K562 (cell line): ENCODE data around the gene SLMAP. TPM values are rescaled to one million over a fixed set of nuclear protein-coding genes. Genes with fewer than 3 reads are reported as not detected.

Experiments used
- ARID3A ChIP-seq: IDR thresholded peaks from 2 replicates; pipeline ENCODE4 v1.6.1; 2012; ENCODE audit warnings: low read depth, low read length, improper control_type of control experiment, borderline replicate concordance
- BRF2 ChIP-seq: IDR thresholded peaks from 3 replicates; pipeline ENCODE4 v1.6.1; 2011; ENCODE audit warnings: borderline replicate concordance, mild to moderate bottlenecking; ENCODE audit not compliant: insufficient read length, insufficient read depth
- CREB3 ChIP-seq: fragments of 450-650 bp; conservative IDR thresholded peaks from 2 replicates; pipeline ENCODE4 v1.6.1; 2016; ENCODE audit warnings: missing genetic modification characterization, low read depth, mild to moderate bottlenecking, missing compliant biosample characterization, moderate library complexity
- EHMT2 ChIP-seq: fragments of 450-650 bp; IDR thresholded peaks from 2 replicates; pipeline ENCODE4 v1.6.1; 2018; ENCODE audit warnings: antibody characterized with exemption
- HDAC6 ChIP-seq: IDR thresholded peaks from 2 replicates; pipeline ENCODE4 v1.6.1; 2012; ENCODE audit warnings: low read depth, mild to moderate bottlenecking, control low read depth, inconsistent platforms, low read length, moderate library complexity
- HNRNPUL1 ChIP-seq: fragments of 200-400 bp; formaldehyde crosslinking; IDR thresholded peaks from 2 replicates; pipeline ENCODE4 v1.6.1; 2017; ENCODE audit warnings: low read length
- L3MBTL2 ChIP-seq: fragments of 450-650 bp; IDR thresholded peaks from 2 replicates; pipeline ENCODE4 v1.6.1; 2016; ENCODE audit warnings: mild to moderate bottlenecking, moderate library complexity
- MCM2 ChIP-seq: fragments of 450-650 bp; IDR thresholded peaks from 2 replicates; pipeline ENCODE4 v1.6.1; 2017; ENCODE audit warnings: low read depth, mild to moderate bottlenecking
- NKRF ChIP-seq: fragments of 450-650 bp; IDR thresholded peaks from 2 replicates; pipeline ENCODE4 v1.6.1; 2016; ENCODE audit warnings: borderline replicate concordance
- PRPF4 ChIP-seq: fragments of 200-400 bp; formaldehyde crosslinking; IDR thresholded peaks from one replicate; pipeline ENCODE4 v1.6.1; 2017; ENCODE audit warnings: low read length, low read depth, mild to moderate bottlenecking; ENCODE audit not compliant: insufficient read depth, poor library complexity, severe bottlenecking
- RUNX1 ChIP-seq: sonication (generic); IDR thresholded peaks from 2 replicates; pipeline ENCODE4 v1.6.1; 2016; ENCODE audit warnings: antibody characterized with exemption, low read depth
- SAFB ChIP-seq: fragments of 200-400 bp; formaldehyde crosslinking; IDR thresholded peaks from 2 replicates; pipeline ENCODE4 v1.6.1; 2017; ENCODE audit warnings: low read depth, low read length, borderline replicate concordance
- SMAD3 ChIP-seq: fragments of 450-650 bp; formaldehyde crosslinking; conservative IDR thresholded peaks from 2 replicates; pipeline ENCODE4 v1.4.0; 2020; ENCODE audit warnings: mild to moderate bottlenecking
- SRSF7 ChIP-seq: fragments of 200-400 bp; formaldehyde crosslinking; optimal IDR thresholded peaks from 2 replicates; pipeline ENCODE3; 2017; ENCODE audit warnings: mild to moderate bottlenecking, low read depth, low read length
- TFAM ChIP-seq: fragments of 250-450 bp; sonication (Bioruptor Pico); conservative IDR thresholded peaks from 2 replicates; pipeline ENCODE4 v1.5.0; 2021; ENCODE audit warnings: mild to moderate bottlenecking, moderate library complexity
- ZFP91 ChIP-seq: sonication (generic); formaldehyde crosslinking; IDR thresholded peaks from 2 replicates; pipeline ENCODE4 v1.8.0; 2022; ENCODE audit warnings: mild to moderate bottlenecking, missing genetic modification reagents
- ZNF121 ChIP-seq: sonication (generic); formaldehyde crosslinking; conservative IDR thresholded peaks from 2 replicates; pipeline ENCODE4 v1.8.0; 2022; ENCODE audit warnings: missing genetic modification reagents
- ZNF431 ChIP-seq: sonication (generic); formaldehyde crosslinking; IDR thresholded peaks from 2 replicates; pipeline ENCODE4 v1.8.0; 2022; ENCODE audit warnings: mild to moderate bottlenecking, missing genetic modification reagents
- ZNF699 ChIP-seq: fragments of 250-450 bp; sonication (Bioruptor Pico); IDR thresholded peaks from 2 replicates; pipeline ENCODE4 v1.8.0; 2021; ENCODE audit warnings: mild to moderate bottlenecking, moderate library complexity; ENCODE audit not compliant: insufficient replicate concordance
- ZNF79 ChIP-seq: fragments of 250-450 bp; sonication (Bioruptor Pico); IDR thresholded peaks from 2 replicates; pipeline ENCODE4 v1.4.0; 2020; ENCODE audit warnings: low read depth, mild to moderate bottlenecking, moderate library complexity
- polyA plus RNA-seq, 8 experiments: library from polyadenylated mRNA; depleted of rRNA in 4 of 8; stranded (reverse) in 5 of 8; unstranded in 3 of 8; fragments of >200 nt; fragmentation: Nextera tagmentation in 2 of 8; fragmentation: Illumina TruSeq in 1 of 8; extraction: Ambion mirVana in 2 of 8; extraction: Trizol in 1 of 8; gene quantifications; 2 replicates each; pipeline versions ENCODE4 v1.2.1 to v1.2.3, GENCODE V29; 2011 to 2014; ENCODE audit warnings: inconsistent platforms in 1 of 8, missing spikeins in 1 of 8
- total RNA-seq, 7 experiments: library from RNA; depleted of rRNA in 6 of 7; stranded (reverse); fragments of >200 nt in 6 of 7; fragmentation: Illumina TruSeq in 2 of 7; extraction: Trizol in 2 of 7; gene quantifications; 2 replicates each; pipeline versions ENCODE4 v1.2.1 to v1.2.3, GENCODE V29; 2011 to 2021; ENCODE audit warnings: low replicate concordance in 1 of 7

SLMAP gene
- total and polyA plus RNA-seq, 9 of the 15 experiments (the other 6 are each of a cell fraction or from before 2014, with no cell fraction given): 12.1 to 50.7 (median 28.3) TPM

GRCh38 chr3:57755741-57756527 is at the start of gene SLMAP (continued):
- TF ChIP-seq SMAD3 (CRISPR knock-in tag) (peak; percentile 71), ZNF431 (CRISPR knock-in tag) (0 out of 2 replicates have a peak, but pooled peaks have one; percentile 24), CREB3 (tag) (peak; percentile 93), SAFB (no peak), TFAM (CRISPR knock-in tag) (no peak), ZNF121 (no peak), ZNF79 (CRISPR knock-in tag) (0 out of 2 replicates have a peak, but pooled peaks have one; percentile 40), RUNX1 (no peak), HDAC6 (no peak), ARID3A (no peak), HNRNPUL1 (no peak), NKRF (peak; percentile 30; the same call in 1 of the 2 replicates), ZFP91 (no peak), ZNF699 (CRISPR knock-in tag) (no peak), EHMT2 (no peak), PRPF4 (no peak), SRSF7 (no peak), L3MBTL2 (no peak), MCM2 (no peak), BRF2 (no peak)
